Measurements from ENCODE around the gene PSMG2.

PSMG2 gene

DNA sequence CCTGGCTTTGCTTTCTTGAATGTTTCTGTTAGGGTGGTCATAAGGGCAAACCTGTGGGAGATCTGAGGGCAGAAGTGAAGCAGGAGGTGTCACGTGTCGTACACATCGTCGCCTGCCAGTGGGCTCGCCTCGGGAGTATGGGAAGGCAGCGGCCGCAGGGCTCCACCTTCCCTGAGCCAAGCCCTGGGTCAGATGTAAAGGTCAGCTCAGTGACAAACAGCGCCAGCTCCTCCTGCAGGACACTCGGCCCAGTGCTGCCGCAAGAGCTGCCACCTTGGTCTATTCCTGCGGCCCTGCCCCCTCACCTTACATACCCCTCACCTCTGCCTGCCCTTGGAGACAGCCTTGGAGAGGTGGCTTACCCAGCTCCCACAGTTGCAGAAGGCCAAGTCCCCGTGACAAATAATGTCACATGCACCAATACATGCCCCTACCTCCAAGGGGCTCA, 64.2 kb downstream of the PSMG2 start:
- no peak for DNase-seq

DNA sequence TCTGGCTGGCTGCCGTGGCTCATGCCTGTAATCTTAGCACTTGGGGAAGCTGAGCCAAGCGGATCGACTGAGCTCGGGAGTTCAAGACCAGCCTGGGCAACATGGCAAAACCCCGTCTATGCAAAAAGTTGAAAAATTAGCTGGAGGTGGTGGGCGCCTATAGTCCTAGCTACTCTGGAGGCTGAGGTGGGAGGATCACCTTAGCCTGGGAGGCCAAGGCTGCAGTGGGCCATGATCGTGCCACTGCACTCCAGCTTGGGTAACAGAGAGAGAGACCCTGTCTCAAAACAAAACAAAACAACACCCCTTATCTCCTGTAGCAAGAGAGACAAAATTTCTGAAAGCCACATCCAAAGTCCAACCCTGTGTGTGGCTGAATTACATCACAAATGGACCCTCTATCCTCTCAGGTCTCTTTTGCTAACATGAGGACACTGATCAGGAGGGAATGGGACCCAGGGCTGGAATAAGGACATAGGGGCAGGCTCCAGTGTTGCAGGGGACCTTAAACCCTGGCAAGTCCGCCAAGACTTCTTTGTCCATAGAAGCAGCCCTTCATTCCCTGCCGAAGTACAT, 64.8 kb downstream of the PSMG2 start:
- DNase-seq, result no peak

DNA sequence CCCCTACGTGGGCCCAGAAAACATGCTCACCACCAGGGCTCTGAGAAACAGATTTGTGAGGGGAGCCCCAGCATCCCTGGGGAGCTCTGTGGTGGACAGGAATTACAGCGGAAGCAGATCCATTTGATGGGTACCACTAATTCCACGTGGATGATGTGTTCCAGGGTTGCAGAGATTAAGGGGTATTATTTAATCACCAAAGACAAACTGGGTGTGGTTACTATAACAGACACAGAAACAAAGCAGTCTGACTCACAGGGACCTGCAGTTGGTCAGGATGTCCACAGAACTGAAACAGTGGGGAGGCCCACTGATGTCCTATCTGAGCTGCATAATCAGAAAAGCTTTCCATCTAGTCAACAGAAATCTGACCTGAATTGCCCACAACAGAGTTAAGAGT, 65.8 kb downstream of the PSMG2 start:
- DNase-seq, result peak; percentile 51

DNA sequence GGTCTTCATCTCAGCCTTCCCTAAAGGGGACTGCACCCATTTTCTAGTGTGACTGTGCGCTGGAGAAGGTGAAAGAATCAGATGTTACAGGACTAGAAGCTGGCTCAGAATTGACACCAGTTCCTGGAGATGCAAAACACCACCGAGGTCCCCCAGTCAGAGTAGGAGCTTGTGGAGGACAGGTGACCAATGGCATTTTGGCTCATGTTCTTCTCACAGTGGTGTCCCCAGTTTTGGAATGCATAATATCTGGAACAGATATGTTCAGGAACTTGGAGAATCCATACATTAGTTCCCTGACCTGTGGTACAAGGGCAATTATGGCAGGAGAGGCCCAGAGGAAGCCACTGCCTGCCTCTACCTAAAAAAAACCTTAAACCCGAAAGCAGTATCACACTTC, 66.3 kb downstream of the PSMG2 start:
- no peak for DNase-seq

DNA sequence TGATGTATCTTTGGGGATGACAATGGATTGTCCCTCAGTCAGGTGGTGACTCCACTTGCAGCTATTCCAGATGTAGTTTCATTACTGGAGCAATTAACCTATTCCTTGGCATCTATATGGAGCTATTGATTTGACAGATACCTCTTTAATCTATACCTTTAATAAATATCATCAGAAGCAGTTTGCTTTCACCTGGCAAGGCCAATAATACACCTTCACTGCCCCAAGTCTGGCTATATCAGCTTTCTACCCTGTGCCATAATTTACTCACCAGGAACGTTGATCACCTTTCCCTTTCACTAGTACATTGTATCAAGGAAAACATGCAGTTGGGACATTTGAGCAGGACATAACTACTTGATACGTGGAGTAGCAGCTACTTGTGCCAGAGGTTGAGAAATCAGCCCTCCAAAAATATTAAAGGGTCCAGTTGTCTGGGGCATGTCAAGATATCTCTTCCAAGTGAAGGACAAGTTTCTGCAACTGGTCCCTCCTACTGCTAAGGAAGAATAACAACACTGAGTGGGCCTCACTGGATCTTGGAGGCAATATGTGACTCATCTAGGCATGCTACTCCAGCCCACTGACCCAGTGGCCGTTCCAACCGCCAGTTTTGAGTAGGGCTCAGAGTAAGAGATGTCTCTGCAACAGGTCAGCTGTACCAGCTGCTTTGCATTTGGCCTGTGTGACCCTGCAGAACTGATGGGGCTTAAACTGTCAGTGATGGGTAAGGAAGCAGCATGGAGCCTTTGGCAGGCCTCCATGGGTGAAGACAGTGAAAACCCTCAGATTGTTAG, 67.0 kb downstream of the PSMG2 start:
- peak; percentile 25 for DNase-seq

DNA sequence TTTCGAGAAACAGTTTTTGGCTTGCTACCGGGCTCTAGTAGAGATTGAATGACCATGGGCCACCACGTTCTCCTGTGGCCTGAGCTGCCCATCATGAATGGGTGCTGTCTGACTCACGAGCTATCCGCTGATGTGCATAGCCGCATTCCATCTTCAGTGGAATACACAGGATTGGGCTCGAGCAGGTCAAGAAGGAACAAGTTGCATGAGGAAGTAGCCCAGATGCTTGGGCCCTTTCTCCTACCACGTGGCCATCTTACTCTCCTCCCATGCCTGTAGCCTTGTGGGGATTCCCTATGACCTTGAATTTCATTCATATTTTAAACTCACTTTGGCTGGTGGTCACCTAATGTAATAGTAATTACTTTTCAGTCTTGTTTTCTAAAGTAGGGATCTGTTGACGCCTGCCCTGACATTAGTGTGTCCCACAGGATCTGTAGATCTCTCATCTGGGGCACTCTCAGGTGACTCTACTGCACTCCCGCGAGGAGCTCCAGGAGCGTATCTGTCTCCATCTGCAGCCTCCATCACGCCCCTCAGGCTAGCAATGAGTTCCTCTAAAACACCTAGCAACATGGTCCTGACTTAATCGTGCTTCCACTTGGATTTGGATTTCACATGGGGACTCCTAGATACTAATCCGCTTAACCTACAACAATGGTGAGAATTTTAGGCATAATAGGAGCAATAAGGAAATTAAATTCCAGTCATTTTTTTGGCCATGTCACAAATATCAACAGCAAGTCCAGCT, 67.8 kb downstream of the PSMG2 start:
- no peak for DNase-seq

DNA sequence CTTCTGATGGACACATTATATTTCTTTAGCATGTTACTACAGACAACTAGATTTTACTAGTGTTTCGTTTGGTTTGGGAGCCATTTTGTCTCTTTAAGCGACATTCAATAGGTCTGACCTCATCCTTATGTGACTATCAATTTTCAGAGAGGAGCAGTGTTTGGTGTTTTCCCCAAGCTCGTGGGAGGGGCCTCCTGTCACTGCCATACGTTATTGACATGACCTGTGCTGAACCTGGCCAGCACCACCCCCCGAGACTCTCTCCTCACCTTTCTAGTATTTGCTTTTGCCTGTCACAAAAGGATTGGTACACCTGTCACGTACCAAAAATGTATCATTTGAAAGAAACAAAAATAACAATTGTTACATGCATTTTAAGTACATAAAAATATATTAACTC, 69.3 kb downstream of the PSMG2 start:
- no peak for DNase-seq

DNA sequence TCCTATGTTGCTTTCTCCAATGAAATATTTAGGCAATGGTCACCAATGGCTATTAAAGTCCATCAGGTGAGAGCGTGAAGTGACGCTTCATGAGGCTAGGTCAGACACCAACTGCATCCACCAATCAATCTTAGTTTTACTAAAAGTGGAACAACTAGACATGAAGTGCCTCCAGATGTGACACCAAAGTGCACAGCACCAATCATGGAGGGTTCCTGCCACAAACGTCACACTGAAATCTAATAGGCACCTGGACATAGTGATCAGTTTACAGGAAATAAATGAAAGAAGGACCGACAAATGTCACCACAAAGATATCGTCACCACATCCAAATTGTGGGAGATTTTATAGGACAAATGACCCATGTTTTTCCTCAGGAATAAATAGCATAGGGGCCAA, 70.5 kb downstream of the PSMG2 start:
- no peak for DNase-seq

DNA sequence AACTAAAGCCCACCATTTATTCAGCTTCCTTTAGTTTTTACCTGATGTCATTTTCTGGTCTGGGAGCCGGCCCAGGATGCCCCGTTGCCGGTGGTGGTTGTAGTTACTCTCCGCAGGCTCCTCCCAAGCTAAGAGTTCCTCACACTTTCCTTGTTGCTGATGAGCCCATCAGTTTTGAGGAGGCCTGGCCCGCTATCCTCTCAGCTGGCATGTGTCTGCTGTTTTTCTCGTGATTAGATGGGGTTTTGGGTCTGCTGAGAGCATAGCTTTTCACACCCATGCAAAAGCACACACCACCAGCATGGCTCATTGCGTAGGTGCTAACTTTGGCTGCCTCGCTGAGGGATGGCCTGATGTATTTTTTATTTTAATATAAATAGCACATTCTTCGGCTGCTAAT, 72.1 kb downstream of the PSMG2 start:
- no peak for DNase-seq
